Neuronal stem cell (in vitro differentiated cells): ENCODE results near the gene SLC25A52.

ENCODE experiments used
- DNase-seq: peaks from one replicate; pipeline ENCODE4 v3.0.0-alpha.2; 2013; ENCODE audit warnings: low spot score
- H2AFZ ChIP-seq: one replicate; pipeline ENCODE4 v1.6.1; 2013; ENCODE audit warnings: mild to moderate bottlenecking, low read length, inconsistent platforms
- H2AK5ac ChIP-seq: 2 replicates; pipeline ENCODE4 v1.6.1; 2013; ENCODE audit warnings: low read depth, mild to moderate bottlenecking, inconsistent platforms, low read length, moderate library complexity, mixed read lengths
- H2BK120ac ChIP-seq: 2 replicates; pipeline ENCODE4 v1.6.1; 2013; ENCODE audit warnings: low read depth, mild to moderate bottlenecking, inconsistent platforms, low read length, moderate library complexity, mixed read lengths
- H2BK12ac ChIP-seq: one replicate; pipeline ENCODE4 v1.6.1; 2013; ENCODE audit warnings: low read length, inconsistent platforms
- H2BK15ac ChIP-seq: 2 replicates; pipeline ENCODE4 v1.6.1; 2013; ENCODE audit warnings: mild to moderate bottlenecking, low read length, inconsistent platforms, mixed read lengths
- H2BK5ac ChIP-seq: one replicate; pipeline ENCODE4 v1.6.1; 2013; ENCODE audit warnings: inconsistent platforms, mild to moderate bottlenecking, low read length, moderate library complexity
- H3K14ac ChIP-seq: one replicate; pipeline ENCODE4 v1.6.1; 2013; ENCODE audit warnings: low read length, inconsistent platforms
- H3K18ac ChIP-seq: 2 replicates; pipeline ENCODE4 v1.6.1; 2013; ENCODE audit warnings: low read length, inconsistent platforms
- H3K23ac ChIP-seq: 2 replicates; pipeline ENCODE4 v1.6.1; 2013; ENCODE audit warnings: low read depth, mild to moderate bottlenecking, mixed read lengths, low read length, inconsistent platforms; ENCODE audit not compliant: poor library complexity
- H3K27ac ChIP-seq: replicated peaks from 3 replicates; pipeline ENCODE4 v1.5.1; 2013; ENCODE audit warnings: low read length, inconsistent platforms
- H3K27me3 ChIP-seq, 3 experiments: 2 replicates each; pipeline ENCODE4 v1.6.1; 2013; ENCODE audit warnings: low read length in 3 of 3, mild to moderate bottlenecking in 2 of 3, inconsistent platforms in 1 of 3, low read depth in 1 of 3, mixed read lengths in 1 of 3, moderate library complexity in 1 of 3; ENCODE audit not compliant: control insufficient read depth in 3 of 3, insufficient read depth in 3 of 3
- H3K36me3 ChIP-seq, 2 donors: replicated peaks in 1 of 2; 2 replicates each; pipeline ENCODE4 v1.6.1; 2013; ENCODE audit warnings: low read length in 2 of 2; ENCODE audit not compliant: control insufficient read depth in 2 of 2, insufficient read depth in 2 of 2
- H3K4ac ChIP-seq: 2 replicates; pipeline ENCODE4 v1.6.1; 2013; ENCODE audit warnings: inconsistent platforms, mild to moderate bottlenecking, low read length, moderate library complexity
- H3K4me1 ChIP-seq, 2 donors: 1 replicate in 1 of 2; 2 replicates in 1 of 2; pipeline ENCODE4 v1.6.1; 2013; ENCODE audit warnings: low read length in 2 of 2, low read depth in 1 of 2; ENCODE audit not compliant: control insufficient read depth in 2 of 2, insufficient read depth in 1 of 2
- H3K4me2 ChIP-seq: one replicate; pipeline ENCODE4 v1.6.1; 2013; ENCODE audit warnings: mild to moderate bottlenecking, low read length, inconsistent platforms; ENCODE audit not compliant: insufficient read depth, poor library complexity, severe bottlenecking
- H3K4me3 ChIP-seq, 2 donors: 2 replicates each; pipeline ENCODE4 v1.5.1; 2013; ENCODE audit warnings: low read length in 2 of 2, mild to moderate bottlenecking in 2 of 2, inconsistent platforms in 1 of 2, moderate library complexity in 1 of 2
- H3K79me1 ChIP-seq: one replicate; pipeline ENCODE4 v1.6.1; 2013; ENCODE audit warnings: low read depth, mild to moderate bottlenecking, inconsistent platforms, low read length, moderate library complexity
- H3K9ac ChIP-seq: one replicate; pipeline ENCODE4 v1.6.1; 2013; ENCODE audit warnings: mild to moderate bottlenecking, low read depth, low read length, inconsistent platforms; ENCODE audit not compliant: poor library complexity
- H3K9me3 ChIP-seq, 2 donors: replicated peaks in 1 of 2; 2 replicates each; pipeline versions ENCODE3 to v1.6.1; 2013; ENCODE audit warnings: low read length in 2 of 2, mild to moderate bottlenecking in 2 of 2, inconsistent platforms in 1 of 2, low read depth in 1 of 2, mixed read lengths in 1 of 2, moderate library complexity in 1 of 2; ENCODE audit not compliant: control insufficient read depth in 2 of 2, insufficient read depth in 1 of 2
- H4K8ac ChIP-seq: one replicate; pipeline ENCODE4 v1.6.1; 2013; ENCODE audit warnings: low read depth, mild to moderate bottlenecking, inconsistent platforms, low read length, moderate library complexity
- H4K91ac ChIP-seq: one replicate; pipeline ENCODE4 v1.6.1; 2013; ENCODE audit warnings: low read length, low read depth, mild to moderate bottlenecking, inconsistent platforms; ENCODE audit not compliant: poor library complexity
- WGBS, 2 donors: extraction: QIAGEN DNeasy Blood & Tissue Kit; methylation state at CpG; one replicate each; pipeline ENCODE4 v1.1.7; 2013; ENCODE audit warnings: missing lambda C conversion rate in 2 of 2, mixed read lengths in 1 of 2; ENCODE audit not compliant: insufficient read length in 2 of 2, insufficient replicate concordance in 1 of 2; ENCODE audit errors: extremely low coverage in 2 of 2; 5-methylcytosine and 5-hydroxymethylcytosine counted together

The SLC25A52 gene

GRCh38 chr18:31711365-31712172 is 49.1 kb downstream of the SLC25A52 start:
- Histone ChIP-seq H4K8ac (no peak overlapping the region), H3K4me1 (peaks cover 0 to 2% of the 10 kb centered on the region in 2 donors), H2BK15ac (no peak overlapping the region), H3K9ac (no peak overlapping the region), H2BK5ac (no peak overlapping the region), H3K23ac (no peak overlapping the region), H2BK12ac (no peak overlapping the region), H3K4me2 (no peak overlapping the region), H2AFZ (no peak overlapping the region), H3K36me3 (no peaks in the 10 kb centered on the region), H3K4me3 (no peak overlapping the region), H3K79me1 (no peaks in the 10 kb centered on the region), H3K4ac (no peak overlapping the region), H3K18ac (no peak overlapping the region), H3K9me3 (no peaks in the 10 kb centered on the region), H3K14ac (no peak overlapping the region), H3K27ac (no peak overlapping the region), H3K27me3 (no peaks in the 10 kb centered on the region), H4K91ac (no peak overlapping the region), H2AK5ac (no peak overlapping the region), H2BK120ac (no peak overlapping the region)
- no CpG with 5 or more reads among the region's 3 CpGs for WGBS, 2 donors
- DNase-seq: no peak

GRCh38 chr18:31710826-31711225 is 49.9 kb downstream of the SLC25A52 start:
- Histone ChIP-seq H3K4ac (no peak overlapping the region), H3K9me3 (no peaks in the 10 kb centered on the region), H3K9ac (no peak overlapping the region), H3K4me2 (no peak overlapping the region), H3K27me3 (no peaks in the 10 kb centered on the region), H3K4me3 (no peak overlapping the region), H3K79me1 (no peaks in the 10 kb centered on the region), H3K23ac (no peak overlapping the region), H2BK12ac (no peak overlapping the region), H2BK5ac (no peak overlapping the region), H4K91ac (no peak overlapping the region), H3K36me3 (no peaks in the 10 kb centered on the region), H3K14ac (no peak overlapping the region), H4K8ac (no peak overlapping the region), H2AFZ (no peak overlapping the region), H3K27ac (no peak overlapping the region), H3K4me1 (peaks cover 0 to 2% of the 10 kb centered on the region in 2 donors), H2BK120ac (no peak overlapping the region), H3K18ac (no peak overlapping the region), H2BK15ac (no peak overlapping the region), H2AK5ac (no peak overlapping the region)
- WGBS, 2 donors: no CpG with 5 or more reads among the region's 3 CpGs
- DNase-seq: no peak
